HepG2 (cell line): ENCODE data around the gene ABHD2. TPM values are rescaled to one million over a fixed set of nuclear protein-coding genes. Genes with fewer than 3 reads are reported as not detected.

Experiments used
- CCDC6 ChIP-seq: sonication (generic); formaldehyde crosslinking; IDR thresholded peaks from 2 replicates; pipeline ENCODE4 v1.8.1; 2022; ENCODE audit warnings: mild to moderate bottlenecking, missing genetic modification reagents, moderate library complexity
- HMG20A ChIP-seq: IDR thresholded peaks from 2 replicates; pipeline ENCODE4 v1.6.1; 2016; ENCODE audit warnings: borderline replicate concordance
- HNRNPK ChIP-seq: fragments of 200-400 bp; formaldehyde crosslinking; IDR thresholded peaks from 2 replicates; pipeline ENCODE4 v1.6.1; 2018; ENCODE audit warnings: low read length, low read depth, moderate library complexity, mild to moderate bottlenecking; ENCODE audit not compliant: poor library complexity, severe bottlenecking
- HOXA3 ChIP-seq: sonication (generic); formaldehyde crosslinking; IDR thresholded peaks from 2 replicates; pipeline ENCODE4 v1.5.0; 2020; ENCODE audit warnings: missing genetic modification reagents
- KDM5A ChIP-seq: fragments of 200-600 bp; sonication (generic); IDR thresholded peaks from 2 replicates; pipeline ENCODE4 v1.7.0; 2018; ENCODE audit warnings: antibody characterized with exemption, mild to moderate bottlenecking, low read length, borderline replicate concordance
- NR2C2 ChIP-seq: sonication (generic); formaldehyde crosslinking; IDR thresholded peaks from 2 replicates; pipeline ENCODE4 v1.4.0; 2020; ENCODE audit warnings: missing genetic modification reagents, mild to moderate bottlenecking, moderate library complexity, borderline replicate concordance
- PAWR ChIP-seq: sonication (generic); formaldehyde crosslinking; IDR thresholded peaks from 2 replicates; pipeline ENCODE4 v1.4.0; 2020; ENCODE audit warnings: missing genetic modification reagents, mild to moderate bottlenecking, borderline replicate concordance
- POLR2AphosphoS5 ChIP-seq: IDR thresholded peaks from 2 replicates; pipeline ENCODE4 v1.6.1; 2012; ENCODE audit warnings: low read depth, low read length
- RBM22 ChIP-seq: fragments of 200-400 bp; formaldehyde crosslinking; optimal IDR thresholded peaks from 2 replicates; pipeline ENCODE3; 2017; ENCODE audit warnings: mild to moderate bottlenecking, low read length, moderate library complexity
- RCOR2 ChIP-seq: IDR thresholded peaks from 2 replicates; pipeline ENCODE4 v1.6.1; 2016; ENCODE audit warnings: missing biosample characterization, missing genetic modification reagents
- RXRA ChIP-seq: sonication (generic); formaldehyde crosslinking; IDR thresholded peaks from 2 replicates; pipeline ENCODE4 v1.5.1; 2020; ENCODE audit warnings: missing genetic modification reagents
- SMAD1 ChIP-seq: sonication (generic); formaldehyde crosslinking; IDR thresholded peaks from 2 replicates; pipeline ENCODE4 v1.4.0; 2020; ENCODE audit warnings: missing genetic modification reagents, low read depth, mild to moderate bottlenecking, borderline replicate concordance
- SP2 ChIP-seq: sonication (generic); formaldehyde crosslinking; IDR thresholded peaks from 2 replicates; pipeline ENCODE4 v1.5.1; 2020; ENCODE audit warnings: mild to moderate bottlenecking, missing genetic modification reagents
- SUZ12 ChIP-seq: fragments of 150-350 bp; IDR thresholded peaks from 2 replicates; pipeline ENCODE4 v1.6.1; 2014; ENCODE audit warnings: low read depth, low read length
- ZBTB37 ChIP-seq: sonication (generic); formaldehyde crosslinking; IDR thresholded peaks from 2 replicates; pipeline ENCODE4 v1.4.0; 2020; ENCODE audit warnings: mild to moderate bottlenecking, missing genetic modification reagents
- ZFY ChIP-seq: sonication (generic); formaldehyde crosslinking; IDR thresholded peaks from 2 replicates; pipeline ENCODE4 v1.4.0; 2020; ENCODE audit warnings: missing genetic modification reagents
- ZKSCAN5 ChIP-seq: sonication (generic); formaldehyde crosslinking; IDR thresholded peaks from 2 replicates; pipeline ENCODE4 v1.5.1; 2020; ENCODE audit warnings: mild to moderate bottlenecking, missing genetic modification reagents
- ZNF317 ChIP-seq: sonication (generic); formaldehyde crosslinking; IDR thresholded peaks from 2 replicates; pipeline ENCODE4 v1.5.0; 2020; ENCODE audit warnings: mild to moderate bottlenecking, missing genetic modification reagents
- ZNF513 ChIP-seq: sonication (generic); formaldehyde crosslinking; conservative IDR thresholded peaks from 2 replicates; pipeline ENCODE4 v1.5.0; 2020; ENCODE audit warnings: missing genetic modification reagents
- ZNF780A ChIP-seq: sonication (generic); formaldehyde crosslinking; IDR thresholded peaks from 2 replicates; pipeline ENCODE4 v1.8.0; 2022; ENCODE audit warnings: mild to moderate bottlenecking, missing genetic modification reagents, moderate library complexity
- polyA plus RNA-seq, 8 experiments: library from polyadenylated mRNA; depleted of rRNA in 3 of 8; stranded (reverse) in 7 of 8; unstranded in 1 of 8; fragments of >200 nt; fragmentation: Illumina TruSeq in 4 of 8; extraction: Trizol in 4 of 8; gene quantifications; 2 replicates each; pipeline versions ENCODE4 v1.2.1 to v1.2.3, GENCODE V29; 2011 to 2016; ENCODE audit warnings: low read depth in 4 of 8, missing spikeins in 1 of 8, mixed read lengths in 1 of 8; ENCODE audit not compliant: insufficient read depth in 1 of 8
- total RNA-seq, 5 experiments: library from RNA; depleted of rRNA; stranded (reverse); fragments of >200 nt; fragmentation: Illumina TruSeq; extraction: Trizol; gene quantifications; 2 replicates each; pipeline ENCODE4 v1.2.3, GENCODE V29; 2016; ENCODE audit warnings: low read depth in 1 of 5
- TF ChIP-seq, protein P1 (sequence below): sonication (generic); formaldehyde crosslinking; IDR thresholded peaks from 2 replicates; pipeline ENCODE4 v1.4.0; 2020; ENCODE audit warnings: missing genetic modification reagents
- TF ChIP-seq, protein P2 (sequence below): IDR thresholded peaks from 2 replicates; pipeline ENCODE4 v1.6.1; 2016; ENCODE audit warnings: missing biosample characterization, missing genetic modification reagents, low read depth
- TF ChIP-seq, protein P3 (sequence below): IDR thresholded peaks from 2 replicates; pipeline ENCODE4 v1.6.1; 2016

The ABHD2 gene
- total and polyA plus RNA-seq, 2 of the 13 experiments (the other 11 are each of a cell fraction or from before 2014, with no cell fraction given): 14.8 to 22.4 TPM

- TF ChIP-seq ZNF513: no peak
- TF ChIP-seq SP2 (CRISPR knock-in tag): no peak
- 0 out of 2 replicates have a peak, but pooled peaks have one; percentile 43 for TF ChIP-seq RCOR2 (CRISPR knock-in tag)
- TF ChIP-seq, protein P1, sequence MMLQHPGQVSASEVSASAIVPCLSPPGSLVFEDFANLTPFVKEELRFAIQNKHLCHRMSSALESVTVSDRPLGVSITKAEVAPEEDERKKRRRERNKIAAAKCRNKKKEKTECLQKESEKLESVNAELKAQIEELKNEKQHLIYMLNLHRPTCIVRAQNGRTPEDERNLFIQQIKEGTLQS (CRISPR knock-in tag): peak; percentile 75; the same call in 1 of the 2 replicates
- TF ChIP-seq ZKSCAN5 (CRISPR knock-in tag): no peak
- no peak for TF ChIP-seq CCDC6 (CRISPR knock-in tag)
- TF ChIP-seq HOXA3 (CRISPR knock-in tag): peak; percentile 31; the same call in 1 of the 2 replicates
- TF ChIP-seq HMG20A (CRISPR knock-in tag): no peak
- TF ChIP-seq ZNF317 (CRISPR knock-in tag): no peak
- TF ChIP-seq PAWR (CRISPR knock-in tag): no peak
- no peak for TF ChIP-seq HNRNPK
- TF ChIP-seq, protein P2, sequence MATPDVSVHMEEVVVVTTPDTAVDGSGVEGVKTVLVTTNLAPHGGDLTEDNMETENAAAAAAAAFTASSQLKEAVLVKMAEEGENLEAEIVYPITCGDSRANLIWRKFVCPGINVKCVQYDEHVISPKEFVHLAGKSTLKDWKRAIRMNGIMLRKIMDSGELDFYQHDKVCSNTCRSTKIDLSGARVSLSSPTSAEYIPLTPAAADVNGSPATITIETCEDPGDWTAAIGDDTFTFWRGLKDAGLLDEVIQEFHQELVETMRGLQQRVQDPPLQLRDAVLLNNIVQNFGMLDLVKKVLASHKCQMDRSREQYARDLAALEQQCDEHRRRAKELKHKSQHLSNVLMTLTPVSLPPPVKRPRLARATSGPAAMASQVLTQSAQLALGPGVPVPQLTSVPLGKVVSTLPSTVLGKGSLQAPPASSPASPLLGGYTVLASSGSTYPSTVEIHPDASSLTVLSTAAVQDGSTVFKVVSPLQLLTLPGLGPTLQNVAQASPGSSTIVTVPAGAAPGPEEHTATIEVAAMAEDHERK (CRISPR knock-in tag): no peak
- TF ChIP-seq SUZ12: no peak
- no peak for TF ChIP-seq SMAD1 (CRISPR knock-in tag)
- TF ChIP-seq RXRA (CRISPR knock-in tag): peak; percentile 82
- no peak for TF ChIP-seq RBM22
- no peak for TF ChIP-seq POLR2AphosphoS5
- no peak for TF ChIP-seq ZNF780A
- TF ChIP-seq NR2C2 (CRISPR knock-in tag): no peak
- TF ChIP-seq, protein P3, sequence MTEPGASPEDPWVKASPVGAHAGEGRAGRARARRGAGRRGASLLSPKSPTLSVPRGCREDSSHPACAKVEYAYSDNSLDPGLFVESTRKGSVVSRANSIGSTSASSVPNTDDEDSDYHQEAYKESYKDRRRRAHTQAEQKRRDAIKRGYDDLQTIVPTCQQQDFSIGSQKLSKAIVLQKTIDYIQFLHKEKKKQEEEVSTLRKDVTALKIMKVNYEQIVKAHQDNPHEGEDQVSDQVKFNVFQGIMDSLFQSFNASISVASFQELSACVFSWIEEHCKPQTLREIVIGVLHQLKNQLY (CRISPR knock-in tag): no peak
- no peak for TF ChIP-seq KDM5A
- TF ChIP-seq ZBTB37 (CRISPR knock-in tag): peak; percentile 74; the same call in 1 of the 2 replicates
- TF ChIP-seq ZFY (CRISPR knock-in tag): peak; percentile 17; the same call in 1 of the 2 replicates
Observed at GRCh38 chr15:89128320-89129122, 40.3 kb downstream of the ABHD2 start (continued).
